Effector memory CD8-positive, alpha-beta T cell (primary cell): ENCODE measurements around the gene TEC.

Source experiments
- ATAC-seq: fragments of 150-1000 bp; cut with Tn5 transposase; replicated peaks from 2 replicates; pipeline ENCODE4 v1.10.0; 2021; ENCODE audit warnings: mild to moderate bottlenecking, moderate library complexity
- DNase-seq, 3 experiments: peaks; one replicate each; pipeline ENCODE4 v3.0.0; 2021
- H3K27ac Mint-ChIP-seq, 2 donors: one replicate each; pipeline ENCODE4 v1.8.0; 2022; ENCODE audit warnings: mild to moderate bottlenecking in 2 of 2, mixed read lengths in 2 of 2, moderate library complexity in 2 of 2
- H3K27me3 Mint-ChIP-seq, 2 donors: one replicate each; pipeline ENCODE4 v1.8.0; 2022; ENCODE audit warnings: mixed read lengths in 2 of 2
- H3K36me3 Mint-ChIP-seq: one replicate; pipeline ENCODE4 v1.8.0; 2022; ENCODE audit warnings: mild to moderate bottlenecking, moderate library complexity, mixed read lengths; ENCODE audit not compliant: insufficient read depth
- H3K4me1 Mint-ChIP-seq, 2 donors: one replicate each; pipeline ENCODE4 v1.8.0; 2022; ENCODE audit warnings: low read depth in 2 of 2, mixed read lengths in 2 of 2
- H3K4me3 Mint-ChIP-seq, 2 donors: one replicate each; pipeline ENCODE4 v1.8.0; 2022; ENCODE audit warnings: mild to moderate bottlenecking in 2 of 2, mixed read lengths in 2 of 2, moderate library complexity in 2 of 2
- H3K9me3 Mint-ChIP-seq, 2 donors: one replicate each; pipeline ENCODE4 v1.8.0; 2022; ENCODE audit warnings: mixed read lengths in 2 of 2

The TEC gene

DNA sequence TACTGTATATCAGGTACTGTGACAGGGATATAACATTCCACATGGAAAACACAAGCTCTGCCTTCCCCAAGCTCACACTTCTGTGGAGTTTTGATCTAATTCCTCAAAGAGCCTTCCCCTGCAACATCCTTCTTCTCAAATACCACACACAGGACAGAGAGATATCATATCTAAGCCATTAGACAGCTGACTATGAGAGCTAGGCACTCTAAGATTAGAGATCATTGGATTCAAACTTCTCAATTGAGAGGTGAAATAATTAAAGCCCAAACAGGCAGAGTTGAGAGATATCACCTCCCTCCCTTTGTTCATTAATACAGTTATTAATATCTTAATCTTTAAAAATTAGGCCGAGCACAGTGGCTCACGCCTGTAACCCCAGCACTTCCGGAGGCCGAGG, 25.0 kb downstream of the TEC start:
- Mint-ChIP-seq H3K4me3 (no peak overlapping the region), H3K27me3 (no peaks in the 10 kb centered on the region), H3K36me3 (no peaks in the 10 kb centered on the region), H3K4me1 (peaks cover 0 to 4% of the 10 kb centered on the region in 2 donors), H3K27ac (no peak overlapping the region), H3K9me3 (no peaks in the 10 kb centered on the region)
- DNase-seq = no peak
- ATAC-seq = no peak

GRCh38 chr4:48243887-48244286, 25.8 kb downstream of the TEC start:
- Mint-ChIP-seq H3K4me1 (peaks cover 0 to 4% of the 10 kb centered on the region in 2 donors), H3K36me3 (no peaks in the 10 kb centered on the region), H3K27me3 (no peaks in the 10 kb centered on the region), H3K4me3 (no peak overlapping the region), H3K9me3 (no peaks in the 10 kb centered on the region), H3K27ac (no peak overlapping the region)
- DNase-seq = no peak
- ATAC-seq = no peak

GRCh38 chr4:48243429-48243828, 26.2 kb downstream of the TEC start:
- Mint-ChIP-seq H3K9me3 (no peaks in the 10 kb centered on the region), H3K4me1 (peaks cover 0 to 4% of the 10 kb centered on the region in 2 donors), H3K27ac (no peak overlapping the region), H3K36me3 (no peaks in the 10 kb centered on the region), H3K27me3 (no peaks in the 10 kb centered on the region), H3K4me3 (no peak overlapping the region)
- no peak for ATAC-seq
- no peak for DNase-seq

GRCh38 chr4:48242511-48243195, 27.0 kb downstream of the TEC start:
- H3K9me3 Mint-ChIP-seq = no peaks in the 10 kb centered on the region
- no peak overlapping the region for H3K4me3 Mint-ChIP-seq
- peaks cover 0 to 4% of the 10 kb centered on the region in 2 donors for H3K4me1 Mint-ChIP-seq

GRCh38 chr4:48241731-48242130, 27.9 kb downstream of the TEC start:
- ATAC-seq (no peak), DNase-seq (no peak)
- no peaks in the 10 kb centered on the region for H3K27me3 Mint-ChIP-seq
- peak overlapping the region in 1 of 2 donors; percentile 16 for H3K27ac Mint-ChIP-seq
- no peaks in the 10 kb centered on the region for H3K36me3 Mint-ChIP-seq
- no peak overlapping the region for H3K4me3 Mint-ChIP-seq
- no peaks in the 10 kb centered on the region for H3K9me3 Mint-ChIP-seq
- peaks cover 0 to 5% of the 10 kb centered on the region in 2 donors for H3K4me1 Mint-ChIP-seq

More at GRCh38 chr4:48242511-48243195, 27.0 kb downstream of the TEC start:
- Mint-ChIP-seq H3K27ac (no peak overlapping the region), H3K36me3 (no peaks in the 10 kb centered on the region), H3K27me3 (no peaks in the 10 kb centered on the region)
- ATAC-seq (no peak), DNase-seq (no peak)

DNA sequence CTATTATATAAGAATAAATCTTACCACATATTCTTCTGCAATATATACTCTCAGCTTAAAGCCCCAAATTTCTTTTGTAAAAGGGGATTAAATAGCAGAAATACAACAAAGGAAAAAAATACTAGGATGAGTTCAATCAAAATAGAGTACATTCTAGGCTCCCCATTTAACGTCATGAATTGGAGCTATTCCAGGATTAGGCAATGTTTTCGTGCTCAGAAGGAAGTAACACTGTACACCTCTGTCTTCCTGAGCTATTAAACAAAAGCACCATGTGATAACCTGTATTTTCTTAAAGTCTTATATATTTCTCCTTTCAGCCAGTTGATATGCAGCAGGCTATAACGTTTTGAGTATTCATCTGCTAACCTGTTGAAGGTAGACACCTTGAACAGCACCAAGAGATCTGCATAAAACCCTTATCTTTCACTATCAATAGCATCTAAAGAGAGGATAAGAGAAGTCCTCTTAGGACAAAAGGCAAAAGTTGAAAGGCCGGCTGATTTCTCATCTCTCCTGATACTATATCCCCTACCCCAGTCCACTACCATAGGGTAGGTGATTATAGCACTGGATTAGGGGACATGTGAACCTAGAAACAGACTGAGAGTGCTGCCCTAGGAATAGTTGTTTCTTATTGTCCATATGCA, 31.5 kb downstream of the TEC start:
- Mint-ChIP-seq H3K36me3 (no peaks in the 10 kb centered on the region), H3K9me3 (no peaks in the 10 kb centered on the region), H3K27me3 (no peaks in the 10 kb centered on the region), H3K4me3 (no peak overlapping the region), H3K27ac (no peak overlapping the region), H3K4me1 (peaks cover 5 to 8% of the 10 kb centered on the region in 2 donors)
- DNase-seq (no peak), ATAC-seq (peak; percentile 32)

- DNase-seq (no peak), ATAC-seq (no peak)
- Mint-ChIP-seq H3K4me1 (peaks cover 1 to 8% of the 10 kb centered on the region in 2 donors), H3K27me3 (peaks cover 0 to 8% of the 10 kb centered on the region in 2 donors), H3K27ac (no peak overlapping the region), H3K4me3 (no peak overlapping the region), H3K36me3 (no peaks in the 10 kb centered on the region), H3K9me3 (no peaks in the 10 kb centered on the region)
Measured at GRCh38 chr4:48235050-48235449, 34.6 kb downstream of the TEC start.

DNA sequence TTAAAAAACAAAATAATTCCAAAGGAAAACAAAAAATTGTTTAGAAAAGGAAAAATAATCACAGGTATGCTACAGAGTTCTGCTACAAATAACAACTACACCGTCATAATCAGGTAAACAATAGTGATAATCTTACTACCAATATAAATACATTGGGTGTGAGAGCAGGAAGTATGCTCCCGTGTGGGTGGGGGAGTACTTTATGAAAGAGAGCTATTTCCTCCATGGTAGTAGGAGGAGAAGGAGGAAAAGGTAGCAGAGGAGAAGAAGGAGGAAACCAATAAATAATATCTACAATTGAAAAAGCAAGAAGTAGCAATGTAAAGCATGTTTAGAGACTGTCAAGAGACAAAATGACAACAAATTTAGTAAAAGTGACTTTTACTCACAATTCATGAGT, 35.1 kb downstream of the TEC start:
- Mint-ChIP-seq H3K4me3 (no peak overlapping the region), H3K9me3 (no peaks in the 10 kb centered on the region), H3K27me3 (peaks cover 0 to 8% of the 10 kb centered on the region in 2 donors), H3K27ac (no peak overlapping the region), H3K4me1 (peaks cover 1 to 8% of the 10 kb centered on the region in 2 donors), H3K36me3 (no peaks in the 10 kb centered on the region)
- DNase-seq = no peak
- ATAC-seq = no peak

- no peak overlapping the region for H3K4me3 Mint-ChIP-seq
- ATAC-seq (no peak), DNase-seq (no peak)
- peaks cover 0 to 8% of the 10 kb centered on the region in 2 donors for H3K27me3 Mint-ChIP-seq
- H3K9me3 Mint-ChIP-seq = no peaks in the 10 kb centered on the region
- H3K36me3 Mint-ChIP-seq = no peaks in the 10 kb centered on the region
- no peak overlapping the region for H3K27ac Mint-ChIP-seq
- H3K4me1 Mint-ChIP-seq = peaks cover 0 to 3% of the 10 kb centered on the region in 2 donors
Measured at GRCh38 chr4:48228949-48229348, 40.7 kb downstream of the TEC start.

DNA sequence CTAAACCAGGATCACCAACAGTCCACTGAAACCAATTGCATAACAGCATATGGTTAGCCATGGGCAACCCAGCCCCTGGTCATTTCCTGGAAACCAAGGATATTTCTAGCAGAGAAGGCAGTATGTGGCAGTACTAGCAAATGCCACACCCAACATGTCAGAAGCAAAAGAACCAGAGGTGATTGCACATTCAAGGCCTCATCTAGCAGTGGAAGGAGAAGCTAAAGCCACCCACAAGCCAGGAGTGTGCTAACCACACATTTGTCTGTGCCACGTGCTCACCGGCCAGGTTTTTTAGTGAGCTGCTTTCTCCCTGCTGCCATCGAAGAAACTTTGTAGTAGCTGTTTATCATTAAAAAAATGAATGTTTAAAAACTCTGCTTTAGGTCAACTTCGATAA, 42.0 kb downstream of the TEC start:
- Mint-ChIP-seq H3K4me1 (peaks cover 0 to 3% of the 10 kb centered on the region in 2 donors), H3K4me3 (no peak overlapping the region), H3K9me3 (no peaks in the 10 kb centered on the region), H3K27me3 (peaks cover 0 to 8% of the 10 kb centered on the region in 2 donors), H3K27ac (no peak overlapping the region), H3K36me3 (no peaks in the 10 kb centered on the region)
- peak; percentile 78 for ATAC-seq
- DNase-seq = peak in 1 of 3 experiments; percentile 2

DNA sequence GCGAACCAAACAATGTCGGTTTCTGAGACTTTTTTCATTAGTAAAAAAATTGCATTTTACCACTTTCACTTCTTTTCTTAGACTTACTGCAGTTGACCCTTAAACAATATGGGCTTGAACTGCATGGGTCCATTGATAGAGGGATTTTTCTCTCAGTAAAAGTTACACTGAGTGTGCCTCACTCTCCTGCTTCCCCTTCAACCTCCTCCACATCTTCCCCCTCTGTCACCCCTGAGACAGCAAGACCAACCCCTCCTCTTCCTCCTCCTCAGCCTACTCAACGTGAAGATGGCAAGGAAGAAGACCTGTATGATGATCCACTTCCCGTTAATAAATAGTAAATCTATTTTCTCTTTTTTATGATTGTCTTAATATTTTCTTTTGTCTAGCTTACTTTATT, 43.4 kb downstream of the TEC start:
- H3K36me3 Mint-ChIP-seq = no peaks in the 10 kb centered on the region
- peaks cover 0 to 3% of the 10 kb centered on the region in 2 donors for H3K4me1 Mint-ChIP-seq
- peaks cover 0 to 8% of the 10 kb centered on the region in 2 donors for H3K27me3 Mint-ChIP-seq
- H3K9me3 Mint-ChIP-seq = no peaks in the 10 kb centered on the region
- no peak overlapping the region for H3K4me3 Mint-ChIP-seq
- DNase-seq (no peak), ATAC-seq (no peak)
- H3K27ac Mint-ChIP-seq = no peak overlapping the region

DNA sequence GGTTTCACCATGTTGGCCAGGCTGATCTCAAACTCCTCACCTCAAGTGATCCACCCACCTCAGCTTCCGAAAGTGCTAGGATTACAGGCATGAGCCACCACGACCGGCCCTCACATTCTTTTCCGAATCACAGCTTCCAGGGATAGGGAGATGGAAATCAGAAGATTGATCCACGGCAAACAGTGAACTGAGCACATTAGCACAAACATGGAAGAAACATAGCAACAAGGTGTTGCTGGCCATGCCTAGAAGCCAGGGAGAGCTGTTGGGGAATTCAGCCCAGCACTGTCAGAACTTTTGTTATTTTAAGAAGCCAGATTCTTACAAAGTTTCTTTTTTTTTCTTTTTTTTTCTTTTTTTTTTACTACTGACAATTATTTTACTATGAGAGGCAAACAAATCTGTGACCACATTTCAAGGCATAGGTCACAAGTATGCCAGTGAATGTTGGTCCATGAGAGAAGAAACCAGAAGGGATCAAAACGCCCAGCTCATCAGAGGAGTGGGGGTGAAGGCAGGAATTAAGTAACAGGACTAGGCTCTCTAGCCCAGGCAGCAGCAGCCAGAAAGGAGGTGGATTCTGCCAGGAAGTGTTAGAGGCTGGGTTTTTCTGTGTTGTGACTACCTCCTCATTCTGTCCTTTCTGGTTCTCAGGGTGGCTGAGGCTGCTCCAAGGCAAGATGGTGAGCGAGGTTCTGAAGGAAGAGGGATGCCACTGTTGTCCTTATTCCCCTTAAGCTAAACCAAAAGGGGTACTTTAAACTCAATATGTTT, 44.1 kb downstream of the TEC start:
- no peak overlapping the region for H3K4me3 Mint-ChIP-seq
- DNase-seq (no peak), ATAC-seq (no peak)
- peaks cover 0 to 4% of the 10 kb centered on the region in 2 donors for H3K27me3 Mint-ChIP-seq
- peaks cover 0 to 3% of the 10 kb centered on the region in 2 donors for H3K4me1 Mint-ChIP-seq
- H3K9me3 Mint-ChIP-seq = no peaks in the 10 kb centered on the region
- no peak overlapping the region for H3K27ac Mint-ChIP-seq
- no peaks in the 10 kb centered on the region for H3K36me3 Mint-ChIP-seq

- peaks cover 0 to 3% of the 10 kb centered on the region in 2 donors for H3K4me1 Mint-ChIP-seq
- no peaks in the 10 kb centered on the region for H3K36me3 Mint-ChIP-seq
- no peak overlapping the region for H3K27ac Mint-ChIP-seq
- no peaks in the 10 kb centered on the region for H3K27me3 Mint-ChIP-seq
- no peaks in the 10 kb centered on the region for H3K9me3 Mint-ChIP-seq
- DNase-seq (no peak), ATAC-seq (no peak)
- H3K4me3 Mint-ChIP-seq = no peak overlapping the region
Measured at GRCh38 chr4:48224606-48225005, 45.0 kb downstream of the TEC start.
